B cell (primary cell): ENCODE results near the gene WRAP73. TPM values are rescaled to one million over a fixed set of nuclear protein-coding genes. Genes with fewer than 3 reads are reported as not detected.

Source experiments
- ATAC-seq: fragments of 200-7000 bp; cut with Tn5 transposase; one replicate; pipeline ENCODE4 v1.10.0; 2021; ENCODE audit warnings: low read depth, mild to moderate bottlenecking, moderate number of reproducible peaks, moderate library complexity
- CTCF ChIA-PET: fragments of 350-600 bp; sonication (Branson Sonifier 250); formaldehyde crosslinking; loops from one replicate; lab custom pipeline; 2021; ENCODE audit warnings: antibody characterized with exemption, inconsistent platforms; lab: Charles Lee
- POLR2A ChIA-PET: fragments of 350-600 bp; sonication (Branson Sonifier 250); formaldehyde crosslinking; loops from one replicate; lab custom pipeline; 2021; ENCODE audit warnings: antibody characterized with exemption; lab: Charles Lee
- DNase-seq: peaks from one replicate; pipeline ENCODE4 v3.0.0; 2013
- H2AFZ ChIP-seq: 2 replicates; pipeline ENCODE4 v1.6.1; 2012; ENCODE audit warnings: mild to moderate bottlenecking, low read depth, low read length; ENCODE audit not compliant: insufficient read depth, poor library complexity, severe bottlenecking
- H3K27ac ChIP-seq, 2 donors: 1 replicate in 1 of 2; 2 replicates in 1 of 2; pipeline ENCODE4 v1.5.1; 2012 to 2013; ENCODE audit warnings: low read length in 2 of 2, mild to moderate bottlenecking in 2 of 2, moderate library complexity in 1 of 2
- H3K27me3 ChIP-seq, 4 experiments: fragments of 200-600 bp in 1 of 4; sonication (generic) in 1 of 4; replicated peaks in 1 of 4; 1 replicate in 2 of 4; 2 replicates in 2 of 4; pipeline versions ENCODE4 v1.6.1 to v1.7.0; 2013 to 2016; ENCODE audit warnings: low read length in 3 of 4, mild to moderate bottlenecking in 2 of 4, mixed read lengths in 1 of 4, moderate library complexity in 1 of 4; ENCODE audit not compliant: insufficient read depth in 4 of 4, control insufficient read depth in 3 of 4; ENCODE audit errors: control extremely low read depth in 1 of 4
- H3K36me3 ChIP-seq, 2 experiments: replicated peaks in 1 of 2; 1 replicate in 1 of 2; 2 replicates in 1 of 2; pipeline versions ENCODE4 v1.6.1 to v1.7.1; 2013; ENCODE audit warnings: low read length in 1 of 2; ENCODE audit not compliant: insufficient read depth in 2 of 2, control insufficient read depth in 1 of 2; ENCODE audit errors: control extremely low read depth in 1 of 2, extremely low read depth in 1 of 2
- H3K4me1 ChIP-seq, 2 donors: fragments of 200-600 bp in 1 of 2; sonication (generic) in 1 of 2; 1 replicate in 1 of 2; 2 replicates in 1 of 2; pipeline versions ENCODE4 v1.5.1 to v1.6.1; 2013 to 2017; ENCODE audit warnings: low read length in 2 of 2; ENCODE audit not compliant: control insufficient read depth in 2 of 2, insufficient read depth in 2 of 2
- H3K4me2 ChIP-seq: replicated peaks from 2 replicates; pipeline ENCODE3; 2012; ENCODE audit warnings: mild to moderate bottlenecking, low read depth, low read length; ENCODE audit not compliant: poor library complexity, severe bottlenecking
- H3K4me3 ChIP-seq, 5 experiments: fragments of 200-600 bp in 1 of 5; sonication (generic) in 1 of 5; 1 replicate in 3 of 5; 2 replicates in 2 of 5; pipeline versions ENCODE4 v1.5.1 to v1.7.0; 2011 to 2016; ENCODE audit warnings: low read length in 4 of 5, mild to moderate bottlenecking in 4 of 5, low read depth in 2 of 5, control low read depth in 1 of 5, moderate library complexity in 1 of 5; ENCODE audit not compliant: insufficient read depth in 1 of 5; ENCODE audit errors: control extremely low read depth in 1 of 5, extremely low read depth in 1 of 5
- H3K79me2 ChIP-seq: fragments of 200-600 bp; sonication (generic); one replicate; pipeline ENCODE4 v1.6.0; 2016; ENCODE audit warnings: low read length; ENCODE audit not compliant: control insufficient read depth, insufficient read depth
- H3K9ac ChIP-seq: fragments of 200-600 bp; sonication (generic); 2 replicates; pipeline ENCODE4 v1.6.1; 2017; ENCODE audit warnings: mild to moderate bottlenecking, low read length, moderate library complexity
- H3K9me3 ChIP-seq, 3 donors: one replicate each; pipeline versions ENCODE4 v1.6.1 to v1.7.1; 2013; ENCODE audit warnings: low read length in 2 of 3; ENCODE audit not compliant: control insufficient read depth in 2 of 3, insufficient read depth in 1 of 3; ENCODE audit errors: control extremely low read depth in 1 of 3
- H4K20me1 ChIP-seq: 2 replicates; pipeline ENCODE4 v1.6.0; 2012; ENCODE audit warnings: mild to moderate bottlenecking, low read length; ENCODE audit not compliant: insufficient read depth, control insufficient read depth, poor library complexity, severe bottlenecking
- H3K27ac Mint-ChIP-seq: one replicate; pipeline ENCODE4 v1.8.0; 2021; ENCODE audit warnings: mixed read lengths
- H3K27me3 Mint-ChIP-seq: one replicate; pipeline ENCODE4 v1.8.0; 2021; ENCODE audit warnings: mixed read lengths
- H3K4me1 Mint-ChIP-seq: one replicate; pipeline ENCODE4 v1.8.0; 2021; ENCODE audit warnings: mixed read lengths
- H3K4me3 Mint-ChIP-seq: one replicate; pipeline ENCODE4 v1.8.0; 2021; ENCODE audit warnings: mixed read lengths
- H3K9me3 Mint-ChIP-seq: one replicate; pipeline ENCODE4 v1.8.0; 2022; ENCODE audit warnings: mixed read lengths; ENCODE audit not compliant: insufficient read depth
- CTCF ChIP-seq: fragments of 200-600 bp; IDR thresholded peaks from one replicate; pipeline ENCODE4 v1.8.0; 2022; ENCODE audit warnings: antibody characterized with exemption, mild to moderate bottlenecking
- EZH2 ChIP-seq: IDR thresholded peaks from 2 replicates; pipeline ENCODE4 v1.6.1; 2012; ENCODE audit warnings: borderline replicate concordance, low read depth, mild to moderate bottlenecking, moderate library complexity, low read length; ENCODE audit not compliant: insufficient read depth, poor library complexity, severe bottlenecking
- WGBS: methylation state at CpG from one replicate; pipeline ENCODE4 v1.1.5; 2013; ENCODE audit warnings: missing lambda C conversion rate; ENCODE audit not compliant: insufficient coverage; 5-methylcytosine and 5-hydroxymethylcytosine counted together
- intact Hi-C: fragments of 100-400 bp; cut with micrococcal nuclease; formaldehyde crosslinking; loops from one replicate; pipeline ENCODE4 v1.10.0; 2022
- polyA plus RNA-seq: library from polyadenylated mRNA; depleted of rRNA; stranded (reverse); fragments of >200 nt; gene quantifications from 2 replicates; pipeline ENCODE4 v1.2.3, GENCODE V29; 2012
- total RNA-seq, 2 donors: library from RNA; stranded (reverse); fragments of 120-200 nt in 1 of 2; gene quantifications; 1 replicate in 1 of 2; 2 replicates in 1 of 2; pipeline versions ENCODE4 v1.2.3 to v1.2.4, GENCODE V29; 2013 to 2022

WRAP73 gene
- total and polyA plus RNA-seq, 2 donors (not counting 1 experiment from before 2014, with no cell fraction given) = 37.1 to 68.5 TPM

DNA sequence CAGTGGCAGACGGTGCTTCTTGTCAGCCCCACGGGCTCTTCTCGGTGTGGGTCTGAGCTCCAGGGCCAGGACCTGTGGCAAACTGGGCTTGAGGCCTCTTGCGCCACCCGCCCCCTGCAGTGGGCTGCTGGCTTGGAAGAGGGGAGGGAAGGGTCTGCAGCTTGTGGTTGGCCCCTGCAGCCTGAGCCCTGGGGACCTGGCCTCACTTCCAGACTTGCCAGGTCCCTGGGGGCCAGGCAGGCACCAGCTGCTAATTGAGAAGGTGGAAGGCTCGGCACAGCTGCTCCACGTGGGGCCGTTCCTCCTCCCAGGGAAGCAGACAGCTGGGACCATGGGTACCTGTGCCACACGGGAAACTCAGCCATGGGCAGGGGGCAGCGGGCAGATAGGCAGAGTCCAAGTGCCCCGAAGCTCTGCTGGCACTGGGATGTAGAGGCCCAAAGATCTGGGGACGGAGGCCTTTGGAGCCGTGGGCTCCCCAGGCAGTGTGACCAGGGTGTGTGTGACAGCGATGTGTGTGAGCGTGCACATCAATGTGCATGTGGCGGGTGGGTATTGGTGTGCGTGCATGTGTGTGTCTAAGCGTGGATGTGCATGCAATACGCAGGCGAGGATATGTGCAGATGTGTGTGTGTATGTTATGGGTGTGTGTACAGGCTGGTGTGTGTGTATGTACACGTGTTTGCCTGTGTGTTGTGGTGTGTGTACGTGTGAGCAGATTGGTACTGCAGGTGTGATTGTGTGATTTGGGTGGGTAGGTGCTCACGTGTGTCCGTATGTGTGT, 41.7 kb upstream of the WRAP73 start:
- Histone ChIP-seq H3K9me3 (peaks cover 0 to 6% (median 0%) of the 10 kb centered on the region in 3 donors), H3K27ac (no peak overlapping the region), H2AFZ (no peak overlapping the region), H3K4me1 (peaks cover 0 to 11% of the 10 kb centered on the region in 2 donors), H3K4me2 (no peak overlapping the region), H4K20me1 (no peaks in the 10 kb centered on the region), H3K9ac (no peak overlapping the region), H3K27me3 (peaks cover 0 to 2% (median 0%) of the 10 kb centered on the region in 4 experiments), H3K79me2 (no peaks in the 10 kb centered on the region), H3K36me3 (no peaks in the 10 kb centered on the region), H3K4me3 (no peak overlapping the region)
- H3K4me1 Mint-ChIP-seq = peaks cover 10% of the 10 kb centered on the region
- CTCF ChIA-PET = interaction anchor here (1.5 kb wide), 1 partner anchor 73 kb away, joined by 4 read pairs; no protein-coding TSS in a partner anchor
- no peak overlapping the region for H3K27ac Mint-ChIP-seq
- 91% methylated on average over 24 of the region's 24 CpGs for WGBS
- H3K4me3 Mint-ChIP-seq = no peak overlapping the region
- peaks cover 8% of the 10 kb centered on the region for H3K27me3 Mint-ChIP-seq
- POLR2A ChIA-PET = no interaction called here
- H3K9me3 Mint-ChIP-seq = no peaks in the 10 kb centered on the region
- DNase-seq (no peak), ATAC-seq (no peak)
- TF ChIP-seq CTCF = no peak
- no peak for TF ChIP-seq EZH2
- intact Hi-C loops = no loop called here
